ENCODE measurements around the gene GANAB.
"Not testable (repeated sequence)": the region's sequence is repeated elsewhere in the genome, so short reads cannot be mapped to it uniquely, and the experiment has no call there.

The GANAB gene

GRCh38 chr11:62645946-62646824 lies at the start of gene GANAB:
Gene GANAB (minus strand): TSS chr11:62646613. CDS start chr11:62646599, 14 bp downstream.
- DNase-seq: peak; percentile 97

DNA sequence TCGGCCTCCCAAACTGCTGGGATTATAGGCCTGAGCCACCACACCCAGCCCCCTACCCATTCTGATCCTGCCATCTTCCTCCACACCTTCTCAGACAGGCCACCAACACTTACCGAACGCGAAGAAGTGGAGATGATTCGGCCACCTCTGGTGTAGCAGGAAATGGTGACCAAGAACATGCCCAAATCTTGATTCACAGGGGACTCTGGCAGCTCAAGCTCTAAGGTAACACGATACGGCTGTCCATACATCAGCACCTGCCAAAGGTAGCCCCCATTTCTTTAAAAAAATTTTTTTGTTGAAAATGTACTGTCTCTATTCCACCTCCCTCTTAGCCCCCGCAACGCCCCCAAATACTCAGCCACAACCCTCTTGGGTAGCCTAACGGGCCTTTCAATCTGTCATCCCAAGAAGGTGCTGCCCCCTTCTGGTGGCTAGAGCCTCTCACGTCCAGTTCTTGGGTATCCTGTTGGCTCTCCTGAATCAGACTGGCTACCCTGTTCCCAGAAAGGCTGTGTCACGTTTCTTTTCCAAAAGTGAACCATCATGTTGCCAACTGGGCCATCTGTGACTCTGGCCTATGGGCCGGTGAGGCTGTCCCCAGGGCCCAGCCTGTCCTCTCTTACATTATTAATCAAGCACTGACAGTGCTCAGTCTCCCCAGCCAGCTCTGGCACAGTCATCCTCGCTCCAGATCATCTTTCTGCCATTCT lies 48.2 kb upstream of the GANAB start:
- peak; percentile 72 for DNase-seq

DNA sequence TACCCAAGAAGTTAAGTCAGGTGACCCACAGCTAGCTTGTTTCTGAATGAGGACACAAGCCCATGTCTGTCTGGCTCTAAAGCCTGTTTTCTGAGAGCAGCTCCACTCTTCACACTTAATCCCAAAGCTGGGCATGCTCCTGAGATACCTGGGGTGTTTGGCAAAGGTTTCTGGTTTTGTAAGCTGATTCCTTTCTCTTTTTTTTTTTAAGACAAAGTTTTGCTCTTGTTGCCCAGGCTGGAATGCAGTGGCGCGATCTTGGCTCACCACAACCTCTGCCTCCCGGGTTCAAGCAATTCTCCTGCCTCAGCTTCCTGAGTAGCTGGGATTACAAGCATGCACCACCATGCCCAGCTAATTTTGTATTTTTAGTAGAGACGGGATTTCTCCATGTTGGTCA lies 47.2 kb upstream of the GANAB start:
- DNase-seq: not testable (repeated sequence)

DNA sequence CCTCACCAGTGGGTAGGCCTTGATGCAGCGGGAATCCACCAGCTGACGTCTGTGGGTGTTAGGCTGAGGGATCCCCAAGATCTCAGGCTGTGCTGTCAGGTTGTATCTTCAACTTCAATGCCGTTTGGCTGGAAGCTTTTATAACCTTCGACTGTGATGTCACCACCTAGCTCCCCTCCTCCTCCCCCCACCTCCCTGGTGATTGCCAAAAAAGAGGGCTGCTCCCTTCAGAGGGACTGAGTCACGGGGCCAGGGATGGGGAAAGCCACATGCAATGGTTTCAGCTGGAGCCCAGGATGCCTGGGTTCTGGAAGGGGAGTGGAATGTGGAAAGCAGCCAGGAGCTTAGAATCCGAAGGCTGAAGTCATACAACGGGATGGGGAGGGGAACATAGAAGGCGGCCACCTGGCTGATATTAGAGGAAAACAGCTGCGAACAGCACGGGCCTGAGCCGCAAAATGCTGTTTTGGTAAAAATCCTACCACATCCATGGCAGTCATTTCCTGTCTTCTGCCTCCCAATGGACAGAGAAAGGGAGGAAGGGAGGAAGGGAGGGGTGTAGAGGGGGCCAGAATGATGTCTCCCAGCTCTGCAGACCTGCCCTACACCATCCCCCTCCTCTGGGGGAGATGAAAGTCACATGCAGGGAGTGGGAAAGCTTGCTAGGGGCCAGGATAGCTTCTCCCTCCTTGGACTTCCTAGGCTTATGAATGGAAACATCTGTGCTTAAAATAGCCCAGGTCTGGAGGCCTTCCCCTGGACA lies 43.2 kb upstream of the GANAB start, which contains the start of gene LRRN4CL:
Gene LRRN4CL (minus strand): TSS at position 110 of the 763 bp plus-strand sequence. CDS start 1,022 bp downstream, outside the sequence.
- DNase-seq: no peak

DNA sequence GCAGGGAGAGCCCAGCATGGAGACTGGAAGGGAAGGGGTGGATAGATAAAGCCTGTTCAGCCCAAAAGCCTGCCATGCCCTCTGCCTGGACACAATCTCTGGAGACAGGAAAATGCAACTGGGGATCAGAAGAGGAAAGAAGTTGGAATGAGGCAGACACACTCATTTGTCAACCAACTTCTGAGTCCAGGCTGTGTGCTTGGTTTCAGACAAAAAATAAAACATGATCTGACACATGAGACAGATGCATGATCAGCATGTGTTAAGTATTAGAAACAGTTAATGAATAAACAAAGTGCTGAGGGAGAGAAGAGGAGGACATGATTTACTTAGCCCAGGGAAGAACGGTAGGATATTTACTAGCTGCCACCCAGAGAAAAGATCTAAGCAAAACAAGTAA lies 42.1 kb upstream of the GANAB start:
- no peak for DNase-seq

DNA sequence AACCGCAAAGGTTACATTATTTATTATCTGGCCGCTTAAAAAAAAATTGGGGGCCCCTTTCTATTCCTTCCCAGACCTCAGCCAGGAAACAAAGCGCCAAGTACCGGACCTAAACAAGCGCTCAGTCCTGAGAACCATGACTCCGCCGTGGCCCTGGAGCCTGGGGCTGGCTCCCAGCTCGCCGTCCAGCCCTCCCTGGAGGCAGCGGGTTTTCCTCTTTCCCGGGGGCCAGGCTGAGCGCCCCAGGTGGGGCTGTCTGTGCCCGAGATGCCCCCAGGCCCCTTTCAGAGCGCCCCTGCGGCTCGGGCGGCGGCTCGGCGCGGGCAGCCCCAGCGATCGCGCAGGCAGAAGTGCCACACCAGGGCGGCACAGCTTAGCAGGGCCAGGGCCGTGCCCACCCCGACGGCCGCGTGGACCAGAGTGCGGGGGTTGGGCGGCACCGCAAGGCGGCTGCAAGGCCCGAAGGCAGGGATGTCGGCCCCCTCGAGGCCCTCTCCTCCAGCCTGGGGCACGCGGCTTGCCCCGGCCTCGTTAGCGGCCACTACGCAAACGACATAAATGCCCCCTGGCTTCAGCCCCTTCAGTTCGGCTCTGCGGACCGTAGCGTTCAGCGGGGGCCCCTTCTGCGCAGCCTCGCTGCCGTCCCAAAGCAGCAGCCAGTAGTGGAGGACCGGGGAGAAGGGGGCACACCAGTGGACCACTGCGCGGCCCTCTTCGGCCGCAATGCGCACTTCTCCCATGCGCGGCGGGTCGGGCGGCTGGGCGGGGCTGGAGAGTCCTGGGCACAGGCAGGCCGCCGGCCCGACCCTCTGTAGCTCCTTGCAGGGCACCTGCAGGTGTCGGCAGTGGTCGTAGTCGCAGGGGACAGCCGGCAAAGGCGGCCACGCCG lies 41.3 kb upstream of the GANAB start:
- DNase-seq: no peak

GRCh38 chr11:62682518-62682917 lies 36.1 kb upstream of the GANAB start:
- DNase-seq: no peak

DNA sequence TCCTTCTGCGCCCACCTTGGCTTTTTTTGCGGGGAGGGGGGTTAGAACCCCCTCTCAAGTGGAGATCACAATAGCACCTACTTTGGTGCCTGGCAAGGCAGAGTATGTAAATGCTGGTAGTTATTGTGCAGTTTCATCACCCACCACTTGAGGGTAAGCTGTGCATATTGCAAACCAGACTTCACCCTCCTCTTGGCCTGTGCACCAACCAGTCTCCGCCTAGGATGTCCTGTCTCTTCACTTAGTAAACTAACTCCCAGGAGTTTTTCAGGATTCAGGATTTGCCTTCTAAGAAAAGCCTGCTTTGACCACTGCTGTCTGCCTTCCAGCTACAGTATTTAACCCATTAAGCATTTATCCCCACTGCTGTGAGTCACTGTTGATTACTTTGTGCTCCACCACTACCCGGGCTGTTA lies 34.4 kb upstream of the GANAB start:
- no peak for DNase-seq

GRCh38 chr11:62678770-62679696 lies 32.6 kb upstream of the GANAB start, which contains the start of gene UBXN1:
Gene UBXN1 (minus strand): TSS chr11:62679073. CDS start chr11:62678923, 150 bp downstream.
- peak; percentile 81 for DNase-seq

DNA sequence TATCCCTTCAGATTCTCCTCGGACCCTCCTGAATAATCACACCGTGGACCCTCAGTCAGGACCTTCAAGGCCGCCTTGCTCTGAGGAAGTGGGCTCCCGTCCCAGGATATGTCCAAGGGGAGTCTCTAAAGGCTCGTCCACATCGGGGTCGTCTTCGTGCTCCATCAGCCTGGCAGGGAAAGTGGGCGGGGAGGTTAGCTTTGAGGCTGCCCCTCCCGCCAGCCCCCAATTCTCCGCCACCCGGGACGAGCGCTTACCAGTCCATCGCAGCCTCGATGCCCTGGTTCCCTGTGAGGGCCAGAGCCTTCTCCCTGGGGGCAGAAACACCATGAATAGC lies 32.0 kb upstream of the GANAB start:
- no peak for DNase-seq

DNA sequence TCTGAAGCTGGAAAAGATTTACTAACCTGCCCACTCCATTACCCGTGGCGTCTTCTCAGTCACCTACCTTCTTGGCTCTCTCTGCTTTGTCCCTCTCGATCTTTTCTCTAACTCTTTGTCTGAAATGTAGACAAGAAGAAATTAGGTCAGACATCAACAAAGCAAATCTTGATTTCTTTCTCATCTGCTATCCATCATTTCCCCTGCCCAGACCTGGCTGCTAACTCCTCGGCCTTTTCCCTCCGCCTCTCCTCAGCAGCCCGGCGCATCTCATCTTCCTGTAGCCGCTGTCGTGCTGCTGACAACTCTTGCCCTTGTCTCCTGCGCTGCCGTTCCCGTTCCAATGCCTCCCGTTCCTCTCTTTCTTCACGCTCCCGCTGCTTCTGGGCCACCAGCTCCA lies 31.3 kb upstream of the GANAB start:
- no peak for DNase-seq

- DNase-seq: no peak
Measured at GRCh38 chr11:62677156-62677555, 30.7 kb upstream of the GANAB start.

DNA sequence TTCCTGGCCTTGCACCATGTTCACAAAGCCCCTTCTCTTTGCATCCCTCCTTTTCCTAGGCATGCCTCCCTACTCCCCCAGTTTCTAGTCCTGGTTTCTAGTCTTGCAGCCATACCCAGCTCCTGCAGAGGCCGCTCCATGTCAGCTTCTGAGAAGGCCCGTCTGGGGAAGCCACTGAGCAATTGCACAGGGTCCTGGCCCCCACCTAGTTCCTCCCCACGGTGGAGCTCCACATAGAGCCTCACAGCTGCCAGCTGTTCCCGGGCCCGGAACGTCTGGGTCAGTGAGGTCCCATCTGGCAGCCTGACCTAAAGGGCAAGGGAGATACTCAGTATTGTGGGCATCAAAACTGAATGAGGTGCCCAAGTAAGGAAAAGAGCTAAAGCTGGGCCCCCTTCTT lies 30.3 kb upstream of the GANAB start:
- DNase-seq: no peak

GRCh38 chr11:62675415-62675814 lies 29.0 kb upstream of the GANAB start:
- DNase-seq: not testable (repeated sequence)

DNA sequence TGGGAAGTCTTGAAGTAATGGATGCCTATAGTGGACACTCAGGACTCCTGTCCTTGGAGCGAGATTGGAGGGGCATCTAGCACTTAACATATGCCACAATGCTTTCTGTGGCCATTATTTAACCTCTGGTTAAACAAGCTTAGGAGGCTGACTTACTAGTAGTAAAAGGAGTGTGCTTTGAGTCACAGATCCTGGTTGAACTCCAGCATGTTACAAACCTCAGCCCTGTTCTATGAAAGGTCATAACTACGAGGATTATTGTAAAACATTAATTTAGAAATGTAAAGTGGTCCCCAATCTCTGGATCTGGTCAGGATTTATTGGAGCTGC lies 26.7 kb upstream of the GANAB start:
- DNase-seq: no peak

DNA sequence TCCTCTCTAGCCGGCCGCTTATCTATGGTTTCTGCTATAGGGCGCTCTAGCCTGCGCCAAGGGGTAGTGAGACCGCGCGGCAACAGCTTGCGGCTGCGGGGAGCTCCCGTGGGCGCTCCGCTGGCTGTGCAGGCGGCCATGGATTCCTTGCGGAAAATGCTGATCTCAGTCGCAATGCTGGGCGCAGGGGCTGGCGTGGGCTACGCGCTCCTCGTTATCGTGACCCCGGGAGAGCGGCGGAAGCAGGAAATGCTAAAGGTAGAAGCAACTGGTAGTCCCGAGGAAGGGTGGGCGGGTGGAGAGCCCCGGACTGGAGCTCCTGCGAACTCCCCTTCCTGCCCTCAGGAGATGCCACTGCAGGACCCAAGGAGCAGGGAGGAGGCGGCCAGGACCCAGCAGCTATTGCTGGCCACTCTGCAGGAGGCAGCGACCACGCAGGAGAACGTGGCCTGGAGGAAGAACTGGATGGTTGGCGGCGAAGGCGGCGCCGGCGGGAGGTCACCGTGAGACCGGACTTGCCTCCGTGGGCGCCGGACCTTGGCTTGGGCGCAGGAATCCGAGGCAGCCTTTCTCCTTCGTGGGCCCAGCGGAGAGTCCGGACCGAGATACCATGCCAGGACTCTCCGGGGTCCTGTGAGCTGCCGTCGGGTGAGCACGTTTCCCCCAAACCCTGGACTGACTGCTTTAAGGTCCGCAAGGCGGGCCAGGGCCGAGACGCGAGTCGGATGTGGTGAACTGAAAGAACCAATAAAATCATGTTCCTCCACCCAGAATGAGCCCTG lies 25.4 kb upstream of the GANAB start, which contains the start of the genes LBHD1 and UQCC3:
Gene LBHD1 (minus strand): TSS at position 660 of the 782 bp plus-strand sequence. CDS start 2,236 bp downstream, outside the sequence.
Gene UQCC3 (plus strand): TSS at position 66 of the 782 bp plus-strand sequence. CDS start 73 bp downstream, at position 139.
- peak; percentile 66 for DNase-seq

- no peak for DNase-seq
Measured at GRCh38 chr11:62671236-62671607, 24.8 kb upstream of the GANAB start.

DNA sequence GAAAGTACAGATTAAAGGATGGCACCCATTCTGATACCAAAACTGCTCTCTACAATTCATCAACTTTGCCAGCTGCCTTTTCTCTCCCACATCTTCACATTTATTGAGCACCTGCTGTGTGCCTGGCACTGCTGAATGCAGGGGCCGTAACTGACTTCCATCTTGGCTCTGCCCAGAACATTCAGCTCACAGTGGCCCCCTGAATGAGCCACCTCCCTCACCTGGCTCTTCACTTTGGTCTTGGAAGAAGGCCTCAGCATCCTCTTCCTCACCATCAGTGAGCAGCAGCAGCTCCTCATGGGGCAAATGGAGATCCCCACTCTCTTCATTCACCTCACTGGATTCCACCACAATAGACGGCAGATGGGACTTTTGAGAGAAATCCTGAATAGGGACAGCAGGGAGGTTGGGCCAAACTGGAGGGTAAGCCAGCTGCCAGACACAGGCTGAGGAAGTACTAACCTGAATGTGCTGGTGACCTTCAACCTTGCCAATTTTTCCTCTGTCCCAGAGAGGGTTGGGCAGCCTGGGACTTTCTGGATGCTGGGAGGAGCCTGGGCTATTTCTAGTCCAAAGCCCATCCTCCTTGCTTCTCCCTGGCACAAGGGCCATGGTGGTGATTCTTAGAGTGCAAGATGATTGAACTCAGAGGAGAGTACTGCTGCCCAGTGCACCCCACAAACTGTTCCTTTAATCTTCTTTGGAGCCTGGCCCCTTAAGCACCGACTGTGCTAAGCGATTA lies 23.2 kb upstream of the GANAB start:
- no peak for DNase-seq

- no peak for DNase-seq
Measured at GRCh38 chr11:62667460-62667859, 21.0 kb upstream of the GANAB start.

All from activated CD4-positive, CD25-positive, alpha-beta regulatory T cell treated with anti-CD3 and anti-CD28 coated beads, Interleukin-2, amount 50 U/mL, for 72 hours (primary cell).